ENCODE results near the gene IMPDH1. TPM values are rescaled to one million over a fixed set of nuclear protein-coding genes. Genes with fewer than 3 reads are reported as not detected.

Gene IMPDH1
- total and polyA plus RNA-seq, 9 of the 15 experiments (the other 6 are each of a cell fraction or from before 2014, with no cell fraction given) = 0.80 to 118 (median 64.3) TPM

DNA sequence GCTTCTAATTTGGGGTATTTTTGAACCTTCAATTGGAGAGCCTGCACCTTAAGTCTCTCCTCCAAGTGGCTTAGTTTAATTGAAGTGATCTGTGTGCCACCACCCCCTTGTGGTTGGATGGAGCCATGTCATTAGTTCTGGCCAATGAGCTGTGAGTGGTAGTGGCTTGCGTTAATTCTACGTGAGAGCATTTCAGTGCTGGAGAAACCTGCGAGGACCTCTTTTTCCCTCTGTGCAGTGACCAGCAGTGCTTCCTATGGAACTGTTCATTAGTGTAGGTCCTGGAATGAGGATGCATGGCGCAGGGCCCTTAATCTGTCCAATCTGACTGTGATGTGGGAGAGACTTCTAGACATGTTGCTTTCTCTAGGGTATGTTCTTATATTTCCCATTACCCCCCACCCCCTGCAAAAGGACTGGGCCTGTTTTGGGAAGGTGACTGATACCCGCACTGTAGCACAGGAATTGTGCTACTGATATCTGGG is 49.7 kb upstream of the IMPDH1 start (continued):
- TF ChIP-seq, protein P1, sequence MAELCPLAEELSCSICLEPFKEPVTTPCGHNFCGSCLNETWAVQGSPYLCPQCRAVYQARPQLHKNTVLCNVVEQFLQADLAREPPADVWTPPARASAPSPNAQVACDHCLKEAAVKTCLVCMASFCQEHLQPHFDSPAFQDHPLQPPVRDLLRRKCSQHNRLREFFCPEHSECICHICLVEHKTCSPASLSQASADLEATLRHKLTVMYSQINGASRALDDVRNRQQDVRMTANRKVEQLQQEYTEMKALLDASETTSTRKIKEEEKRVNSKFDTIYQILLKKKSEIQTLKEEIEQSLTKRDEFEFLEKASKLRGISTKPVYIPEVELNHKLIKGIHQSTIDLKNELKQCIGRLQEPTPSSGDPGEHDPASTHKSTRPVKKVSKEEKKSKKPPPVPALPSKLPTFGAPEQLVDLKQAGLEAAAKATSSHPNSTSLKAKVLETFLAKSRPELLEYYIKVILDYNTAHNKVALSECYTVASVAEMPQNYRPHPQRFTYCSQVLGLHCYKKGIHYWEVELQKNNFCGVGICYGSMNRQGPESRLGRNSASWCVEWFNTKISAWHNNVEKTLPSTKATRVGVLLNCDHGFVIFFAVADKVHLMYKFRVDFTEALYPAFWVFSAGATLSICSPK (IDR thresholded peaks at IDR 0.05; ENCODE audit: borderline replicate concordance) = no peak
- TF ChIP-seq CAMTA2 (CRISPR knock-in tag; conservative IDR thresholded peaks at IDR 0.05) (no peak), SMC3 (conservative IDR thresholded peaks at IDR 0.05; ENCODE audit: insufficient read depth, low read depth, low read length) (peak; percentile 82), TGIF2 (CRISPR knock-in tag; IDR thresholded peaks at IDR 0.05) (no peak), NCOA6 (IDR thresholded peaks at IDR 0.05) (no peak), ERF (CRISPR knock-in tag; IDR thresholded peaks at IDR 0.05) (no peak), ZKSCAN8 (CRISPR knock-in tag; IDR thresholded peaks at IDR 0.05) (no peak), DACH1 (IDR thresholded peaks at IDR 0.05; ENCODE audit: partially characterized antibody) (no peak), FIP1L1 (IDR thresholded peaks at IDR 0.05; ENCODE audit: low read depth, low read length, poor library complexity, severe bottlenecking) (no peak), ZFX (CRISPR knock-in tag; IDR thresholded peaks at IDR 0.05) (no peak), RAD21 (CRISPR knock-in tag; conservative IDR thresholded peaks at IDR 0.05 in 1 of 2, IDR thresholded peaks at IDR 0.05 in 1 of 2) (peak; percentile 82 to 92)
- TF ChIP-seq, protein P2, sequence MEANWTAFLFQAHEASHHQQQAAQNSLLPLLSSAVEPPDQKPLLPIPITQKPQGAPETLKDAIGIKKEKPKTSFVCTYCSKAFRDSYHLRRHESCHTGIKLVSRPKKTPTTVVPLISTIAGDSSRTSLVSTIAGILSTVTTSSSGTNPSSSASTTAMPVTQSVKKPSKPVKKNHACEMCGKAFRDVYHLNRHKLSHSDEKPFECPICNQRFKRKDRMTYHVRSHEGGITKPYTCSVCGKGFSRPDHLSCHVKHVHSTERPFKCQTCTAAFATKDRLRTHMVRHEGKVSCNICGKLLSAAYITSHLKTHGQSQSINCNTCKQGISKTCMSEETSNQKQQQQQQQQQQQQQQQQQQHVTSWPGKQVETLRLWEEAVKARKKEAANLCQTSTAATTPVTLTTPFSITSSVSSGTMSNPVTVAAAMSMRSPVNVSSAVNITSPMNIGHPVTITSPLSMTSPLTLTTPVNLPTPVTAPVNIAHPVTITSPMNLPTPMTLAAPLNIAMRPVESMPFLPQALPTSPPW (CRISPR knock-in tag; IDR thresholded peaks at IDR 0.05) = no peak
- TF ChIP-seq, protein P3, sequence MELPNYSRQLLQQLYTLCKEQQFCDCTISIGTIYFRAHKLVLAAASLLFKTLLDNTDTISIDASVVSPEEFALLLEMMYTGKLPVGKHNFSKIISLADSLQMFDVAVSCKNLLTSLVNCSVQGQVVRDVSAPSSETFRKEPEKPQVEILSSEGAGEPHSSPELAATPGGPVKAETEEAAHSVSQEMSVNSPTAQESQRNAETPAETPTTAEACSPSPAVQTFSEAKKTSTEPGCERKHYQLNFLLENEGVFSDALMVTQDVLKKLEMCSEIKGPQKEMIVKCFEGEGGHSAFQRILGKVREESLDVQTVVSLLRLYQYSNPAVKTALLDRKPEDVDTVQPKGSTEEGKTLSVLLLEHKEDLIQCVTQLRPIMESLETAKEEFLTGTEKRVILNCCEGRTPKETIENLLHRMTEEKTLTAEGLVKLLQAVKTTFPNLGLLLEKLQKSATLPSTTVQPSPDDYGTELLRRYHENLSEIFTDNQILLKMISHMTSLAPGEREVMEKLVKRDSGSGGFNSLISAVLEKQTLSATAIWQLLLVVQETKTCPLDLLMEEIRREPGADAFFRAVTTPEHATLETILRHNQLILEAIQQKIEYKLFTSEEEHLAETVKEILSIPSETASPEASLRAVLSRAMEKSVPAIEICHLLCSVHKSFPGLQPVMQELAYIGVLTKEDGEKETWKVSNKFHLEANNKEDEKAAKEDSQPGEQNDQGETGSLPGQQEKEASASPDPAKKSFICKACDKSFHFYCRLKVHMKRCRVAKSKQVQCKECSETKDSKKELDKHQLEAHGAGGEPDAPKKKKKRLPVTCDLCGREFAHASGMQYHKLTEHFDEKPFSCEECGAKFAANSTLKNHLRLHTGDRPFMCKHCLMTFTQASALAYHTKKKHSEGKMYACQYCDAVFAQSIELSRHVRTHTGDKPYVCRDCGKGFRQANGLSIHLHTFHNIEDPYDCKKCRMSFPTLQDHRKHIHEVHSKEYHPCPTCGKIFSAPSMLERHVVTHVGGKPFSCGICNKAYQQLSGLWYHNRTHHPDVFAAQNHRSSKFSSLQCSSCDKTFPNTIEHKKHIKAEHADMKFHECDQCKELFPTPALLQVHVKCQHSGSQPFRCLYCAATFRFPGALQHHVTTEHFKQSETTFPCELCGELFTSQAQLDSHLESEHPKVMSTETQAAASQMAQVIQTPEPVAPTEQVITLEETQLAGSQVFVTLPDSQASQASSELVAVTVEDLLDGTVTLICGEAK (IDR thresholded peaks at IDR 0.05) = no peak
- TF ChIP-seq, protein P3 (CRISPR knock-in tag; IDR thresholded peaks at IDR 0.05) = no peak
- TF ChIP-seq, protein P4, sequence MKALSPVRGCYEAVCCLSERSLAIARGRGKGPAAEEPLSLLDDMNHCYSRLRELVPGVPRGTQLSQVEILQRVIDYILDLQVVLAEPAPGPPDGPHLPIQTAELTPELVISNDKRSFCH (CRISPR knock-in tag; IDR thresholded peaks at IDR 0.05) = no peak
- TF ChIP-seq, protein P4 (tag; IDR thresholded peaks at IDR 0.05) = no peak
